Measurements from ENCODE around the gene CELF2.

Gene CELF2

GRCh38 chr10:11023009-11023953 lies 5.6 kb downstream of the CELF2 start:
- no peak for DNase-seq

- DNase-seq: no peak
These were observed 6.9 kb downstream of the CELF2 start for GRCh38 chr10:11024596-11024995.

GRCh38 chr10:11025978-11026377 lies 8.3 kb downstream of the CELF2 start:
- no peak for DNase-seq

- no peak for DNase-seq
These were observed 9.1 kb downstream of the CELF2 start for GRCh38 chr10:11026773-11027172.

GRCh38 chr10:11034762-11035161 lies 17.1 kb downstream of the CELF2 start:
- DNase-seq: no peak

- no peak for DNase-seq
These were observed 17.8 kb downstream of the CELF2 start for GRCh38 chr10:11035301-11035991.

GRCh38 chr10:11036424-11037011 lies 18.8 kb downstream of the CELF2 start:
- no peak for DNase-seq

GRCh38 chr10:11037991-11038390 lies 20.3 kb downstream of the CELF2 start:
- no peak for DNase-seq

GRCh38 chr10:11042357-11042756 lies 24.7 kb downstream of the CELF2 start:
- DNase-seq: no peak

- no peak for DNase-seq
These were observed 25.4 kb downstream of the CELF2 start for GRCh38 chr10:11043039-11043438.

- DNase-seq: no peak
These were observed 25.9 kb downstream of the CELF2 start for GRCh38 chr10:11043446-11044127.

GRCh38 chr10:11045487-11045886 lies 27.8 kb downstream of the CELF2 start:
- DNase-seq: no peak

GRCh38 chr10:11045995-11046775 lies 28.5 kb downstream of the CELF2 start:
- DNase-seq: no peak

- no peak for DNase-seq
These were observed 29.1 kb downstream of the CELF2 start for GRCh38 chr10:11046776-11047160.

- no peak for DNase-seq
These were observed 31.1 kb downstream of the CELF2 start for GRCh38 chr10:11048707-11049278.

GRCh38 chr10:11049806-11050205 lies 32.1 kb downstream of the CELF2 start:
- DNase-seq: no peak

- DNase-seq: no peak
These were observed 32.9 kb downstream of the CELF2 start for GRCh38 chr10:11050301-11051287.

GRCh38 chr10:11057018-11057417 lies 39.3 kb downstream of the CELF2 start:
- no peak for DNase-seq

- DNase-seq: no peak
These were observed 39.8 kb downstream of the CELF2 start for GRCh38 chr10:11057448-11057847.

GRCh38 chr10:11057994-11058393 lies 40.3 kb downstream of the CELF2 start:
- DNase-seq: no peak

- no peak for DNase-seq
These were observed 41.3 kb downstream of the CELF2 start for GRCh38 chr10:11058965-11059364.

Measured in NCI-H1105 (cell line).